Measurements from ENCODE around the gene OSGEPL1. TPM values are rescaled to one million over a fixed set of nuclear protein-coding genes. Genes with fewer than 3 reads are reported as not detected.
A peak's percentile ranks its signal among the peaks of the same experiment; 100 is the strongest.

Gene OSGEPL1
- total RNA-seq, 1 experiment from 2014 or later: 56.1 TPM

GRCh38 chr2:189700681-189701080 lies 61.9 kb downstream of the OSGEPL1 start:
- no peaks in the 10 kb centered on the region for H3K27me3 ChIP-seq
- H3K36me3 ChIP-seq: peaks cover 3% of the 10 kb centered on the region
- H3K27ac ChIP-seq: no peak overlapping the region
- no peaks in the 10 kb centered on the region for H3K4me1 ChIP-seq
- no peaks in the 10 kb centered on the region for H3K9me3 ChIP-seq (replicated peaks)
- no peak overlapping the region for H3K4me3 ChIP-seq
- no peak for DNase-seq

GRCh38 chr2:189698020-189698887 lies 64.3 kb downstream of the OSGEPL1 start:
- Histone ChIP-seq H3K4me3 (no peak overlapping the region), H3K4me1 (no peaks in the 10 kb centered on the region), H3K36me3 (no peaks in the 10 kb centered on the region; the same call in 1 of the 2 replicates), H3K27me3 (no peaks in the 10 kb centered on the region), H3K9me3 (replicated peaks) (no peaks in the 10 kb centered on the region), H3K27ac (no peak overlapping the region)
- peak; percentile 60 to 78 for DNase-seq

Other genes with a start within 250 kb of the OSGEPL1 start
- gene SLC40A1, start 182.0 kb downstream of the OSGEPL1 start, total RNA-seq (2014; rRNA removed; shearing (Covaris generic)): 44.9 and 48.3 TPM in 2 replicates
- gene ASNSD1, start 101.3 kb downstream of the OSGEPL1 start, total RNA-seq (2014; rRNA removed; shearing (Covaris generic)): 165 and 177 TPM in 2 replicates
- gene ANKAR, start 88.1 kb downstream of the OSGEPL1 start, total RNA-seq (2014; rRNA removed; shearing (Covaris generic)): 9.5 and 13.5 TPM in 2 replicates
- gene ORMDL1, start 21.5 kb upstream of the OSGEPL1 start, total RNA-seq (2014; rRNA removed; shearing (Covaris generic)): 238 and 287 TPM in 2 replicates
- gene PMS1, start 21.7 kb upstream of the OSGEPL1 start, total RNA-seq (2014; rRNA removed; shearing (Covaris generic)): 80.5 and 83.0 TPM in 2 replicates

All from SJCRH30 (cell line).